Neutrophil (primary cell): ENCODE results near the gene CEBPG.

Experiments
- H3K27ac ChIP-seq: fragments of 200-600 bp; sonication (generic); 2 replicates; pipeline ENCODE4 v1.5.1; 2016; ENCODE audit warnings: mild to moderate bottlenecking, moderate library complexity
- H3K27me3 ChIP-seq: fragments of 200-600 bp; sonication (generic); 2 replicates; pipeline ENCODE4 v1.6.0; 2016; ENCODE audit warnings: mild to moderate bottlenecking
- H3K36me3 ChIP-seq: fragments of 200-600 bp; sonication (generic); 2 replicates; pipeline ENCODE4 v1.5.1; 2017
- H3K4me1 ChIP-seq, 2 experiments: fragments of 200-600 bp in 1 of 2; sonication (generic) in 1 of 2; 1 replicate in 1 of 2; 2 replicates in 1 of 2; pipeline versions ENCODE4 v1.5.1 to v1.6.1; 2013 to 2016; ENCODE audit warnings: low read depth in 1 of 2, low read length in 1 of 2, mild to moderate bottlenecking in 1 of 2, moderate library complexity in 1 of 2; ENCODE audit not compliant: control insufficient read depth in 1 of 2, insufficient read depth in 1 of 2
- H3K4me3 ChIP-seq, 2 experiments: fragments of 200-600 bp in 1 of 2; sonication (generic) in 1 of 2; 1 replicate in 1 of 2; 2 replicates in 1 of 2; pipeline ENCODE4 v1.5.1; 2013 to 2016; ENCODE audit warnings: low read depth in 1 of 2, low read length in 1 of 2, mild to moderate bottlenecking in 1 of 2, moderate library complexity in 1 of 2
- H3K9me3 ChIP-seq: fragments of 200-600 bp; sonication (generic); 2 replicates; pipeline ENCODE4 v1.5.1; 2016
- CTCF ChIP-seq: fragments of 200-600 bp; sonication (generic); IDR thresholded peaks from 2 replicates; pipeline ENCODE4 v1.5.1; 2016; ENCODE audit warnings: antibody characterized with exemption

CEBPG gene

GRCh38 chr19:33406521-33407139, 33.1 kb downstream of the CEBPG start:
- TF ChIP-seq CTCF = peak; percentile 93
- Histone ChIP-seq H3K36me3 (no peaks in the 10 kb centered on the region), H3K4me1 (no peaks in the 10 kb centered on the region), H3K27ac (no peak overlapping the region), H3K4me3 (no peak overlapping the region), H3K9me3 (no peaks in the 10 kb centered on the region), H3K27me3 (no peaks in the 10 kb centered on the region)

GRCh38 chr19:33407140-33407551, 33.6 kb downstream of the CEBPG start:
- H3K9me3 ChIP-seq = no peaks in the 10 kb centered on the region
- H3K36me3 ChIP-seq = no peaks in the 10 kb centered on the region
- no peak overlapping the region for H3K27ac ChIP-seq
- H3K4me3 ChIP-seq = no peak overlapping the region
- no peaks in the 10 kb centered on the region for H3K27me3 ChIP-seq
- peak; percentile 44 for TF ChIP-seq CTCF
- H3K4me1 ChIP-seq = no peaks in the 10 kb centered on the region

DNA sequence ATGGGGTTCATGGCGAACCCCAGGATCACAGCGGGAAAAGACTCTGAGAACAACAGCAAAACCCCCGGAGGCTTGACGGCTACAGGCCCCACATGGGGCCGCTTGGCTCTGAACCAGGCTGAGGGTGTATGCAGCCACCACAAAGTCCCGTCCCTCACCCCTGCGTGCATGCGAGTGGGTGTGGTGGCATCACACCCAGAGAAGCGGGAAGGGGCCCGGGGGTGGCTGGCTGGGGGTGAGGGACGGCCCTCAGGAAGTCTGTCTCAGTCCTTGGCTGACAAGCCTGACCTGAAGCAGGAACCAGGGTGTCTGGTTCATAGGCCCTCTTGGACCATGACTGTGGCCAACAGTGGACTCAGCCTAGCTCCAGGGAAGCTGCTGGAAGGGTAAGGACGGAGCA, 34.2 kb downstream of the CEBPG start:
- no peaks in the 10 kb centered on the region for H3K9me3 ChIP-seq
- H3K4me1 ChIP-seq = no peaks in the 10 kb centered on the region
- H3K36me3 ChIP-seq = no peaks in the 10 kb centered on the region
- no peaks in the 10 kb centered on the region for H3K27me3 ChIP-seq
- no peak overlapping the region for H3K4me3 ChIP-seq
- H3K27ac ChIP-seq = no peak overlapping the region
- TF ChIP-seq CTCF = no peak

DNA sequence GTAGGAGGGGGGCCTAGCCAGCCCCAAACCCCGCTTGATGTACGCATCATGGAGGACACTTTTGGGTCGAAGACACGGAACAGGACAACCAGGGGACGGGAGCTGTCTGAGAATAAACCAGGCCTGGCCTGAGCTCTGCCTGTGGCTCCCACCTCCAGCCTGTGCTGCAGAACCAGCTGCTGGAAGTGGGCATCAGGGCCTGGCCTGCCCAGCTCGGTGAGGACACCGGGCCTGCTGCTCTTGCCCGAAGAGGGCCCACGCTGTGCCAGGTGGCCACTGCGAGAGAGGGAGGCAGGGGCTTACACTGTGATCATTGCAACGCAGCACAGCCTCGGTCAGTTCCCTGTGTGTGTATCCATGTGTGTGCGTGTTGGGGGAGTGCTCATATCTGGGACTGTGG, 34.6 kb downstream of the CEBPG start:
- Histone ChIP-seq H3K4me3 (no peak overlapping the region), H3K27ac (no peak overlapping the region), H3K36me3 (no peaks in the 10 kb centered on the region), H3K27me3 (no peaks in the 10 kb centered on the region), H3K9me3 (no peaks in the 10 kb centered on the region), H3K4me1 (no peaks in the 10 kb centered on the region)
- no peak for TF ChIP-seq CTCF

- no peak overlapping the region for H3K27ac ChIP-seq
- no peaks in the 10 kb centered on the region for H3K36me3 ChIP-seq
- H3K4me3 ChIP-seq = no peak overlapping the region
- no peaks in the 10 kb centered on the region for H3K9me3 ChIP-seq
- H3K4me1 ChIP-seq = no peaks in the 10 kb centered on the region
- TF ChIP-seq CTCF = no peak
- no peaks in the 10 kb centered on the region for H3K27me3 ChIP-seq
Measured at GRCh38 chr19:33408538-33409434, 35.3 kb downstream of the CEBPG start.
